HG03457 (cell line): ENCODE results near the gene OPN1SW.

Source experiments
- ATAC-seq: cut with Tn5 transposase; IDR thresholded peaks from one replicate; pipeline ENCODE4 v1.9.1; 2021; ENCODE audit warnings: moderate number of reproducible peaks; ENCODE audit not compliant: unreplicated experiment

OPN1SW gene

GRCh38 chr7:128775744-128776474, at the start of gene OPN1SW:
TSS of gene OPN1SW (minus strand) at chr7:128775794. CDS start at chr7:128775781, 13 bp downstream.
- no peak for ATAC-seq

- no peak for ATAC-seq
These were observed 46.1 kb upstream of the OPN1SW start for GRCh38 chr7:128821724-128822123.

- ATAC-seq, result no peak
These were observed 43.1 kb upstream of the OPN1SW start for GRCh38 chr7:128818694-128819093.

GRCh38 chr7:128815289-128815942, 39.8 kb upstream of the OPN1SW start:
- ATAC-seq, result no peak

GRCh38 chr7:128814499-128814898, 38.9 kb upstream of the OPN1SW start:
- ATAC-seq, result no peak

- no peak for ATAC-seq
These were observed 37.0 kb upstream of the OPN1SW start for GRCh38 chr7:128812514-128813168.

- no peak for ATAC-seq
These were observed 36.2 kb upstream of the OPN1SW start for GRCh38 chr7:128811631-128812430.

GRCh38 chr7:128810997-128811396, 35.4 kb upstream of the OPN1SW start:
- no peak for ATAC-seq

- no peak for ATAC-seq
These were observed 34.9 kb upstream of the OPN1SW start for GRCh38 chr7:128810473-128810872.

GRCh38 chr7:128809363-128809762, 33.8 kb upstream of the OPN1SW start:
- ATAC-seq, result no peak

GRCh38 chr7:128807191-128807590, 31.6 kb upstream of the OPN1SW start:
- ATAC-seq, result no peak

GRCh38 chr7:128805225-128805624, 29.6 kb upstream of the OPN1SW start:
- ATAC-seq, result no peak

- ATAC-seq, result no peak
These were observed 28.9 kb upstream of the OPN1SW start for GRCh38 chr7:128804484-128804883.

- ATAC-seq, result no peak
These were observed 26.2 kb upstream of the OPN1SW start for GRCh38 chr7:128801667-128802418.

- no peak for ATAC-seq
These were observed 25.4 kb upstream of the OPN1SW start for GRCh38 chr7:128801003-128801402.

GRCh38 chr7:128800567-128800966, 25.0 kb upstream of the OPN1SW start:
- no peak for ATAC-seq

- ATAC-seq, result no peak
These were observed 23.9 kb upstream of the OPN1SW start for GRCh38 chr7:128799451-128799850.

- no peak for ATAC-seq
These were observed 20.7 kb upstream of the OPN1SW start for GRCh38 chr7:128796327-128796726.

GRCh38 chr7:128795129-128795528, 19.5 kb upstream of the OPN1SW start:
- ATAC-seq, result no peak

- no peak for ATAC-seq
These were observed 18.8 kb upstream of the OPN1SW start for GRCh38 chr7:128794436-128794835.
